IPS DF 4.7 (cell line): ENCODE data around the gene DPP3.

Source experiments
- DNase-seq: peaks from one replicate; pipeline ENCODE4 v3.0.0-alpha.2; 2013; ENCODE audit warnings: low spot score; ENCODE audit errors: extremely low read depth

DPP3 gene

GRCh38 chr11:66479394-66480116 is 679 bp upstream of the DPP3 start:
- DNase-seq = no peak

- DNase-seq = no peak
Measured at GRCh38 chr11:66484806-66485380, 4.7 kb downstream of the DPP3 start.

GRCh38 chr11:66488957-66489356 is 8.7 kb downstream of the DPP3 start:
- DNase-seq = no peak

- no peak for DNase-seq
Measured at GRCh38 chr11:66489636-66490035, 9.4 kb downstream of the DPP3 start.

GRCh38 chr11:66491315-66491935 is 11.2 kb downstream of the DPP3 start:
- DNase-seq = no peak

- DNase-seq = no peak
Measured at GRCh38 chr11:66492161-66492865, 12.1 kb downstream of the DPP3 start.

GRCh38 chr11:66493130-66493529 is 12.9 kb downstream of the DPP3 start:
- no peak for DNase-seq

- DNase-seq = no peak
Measured at GRCh38 chr11:66494458-66494857, 14.2 kb downstream of the DPP3 start.

- DNase-seq = no peak
Measured at GRCh38 chr11:66494935-66495334, 14.7 kb downstream of the DPP3 start.

- no peak for DNase-seq
Measured at GRCh38 chr11:66495401-66495854, 15.2 kb downstream of the DPP3 start.

GRCh38 chr11:66497206-66497605 is 17.0 kb downstream of the DPP3 start:
- DNase-seq = no peak

- DNase-seq = no peak
Measured at GRCh38 chr11:66498506-66498905, 18.3 kb downstream of the DPP3 start.

GRCh38 chr11:66505276-66505816 is 25.1 kb downstream of the DPP3 start:
- no peak for DNase-seq

GRCh38 chr11:66509131-66509561 is 28.9 kb downstream of the DPP3 start:
- DNase-seq = no peak

- no peak for DNase-seq
Measured at GRCh38 chr11:66510271-66510989, 30.2 kb downstream of the DPP3 start, which contains the start of gene BBS1. Gene BBS1, plus strand, starts transcription at chr11:66510635. Its CDS starts 25 bp downstream, at chr11:66510660.

- DNase-seq = no peak
Measured at GRCh38 chr11:66510990-66511339, 30.7 kb downstream of the DPP3 start.

- no peak for DNase-seq
Measured at GRCh38 chr11:66523611-66524010, 43.4 kb downstream of the DPP3 start.

GRCh38 chr11:66524304-66525040 is 44.2 kb downstream of the DPP3 start:
- DNase-seq = no peak

- no peak for DNase-seq
Measured at GRCh38 chr11:66529069-66529468, 48.8 kb downstream of the DPP3 start.

- no peak for DNase-seq
Measured at GRCh38 chr11:66529655-66530054, 49.4 kb downstream of the DPP3 start.
